Measurements from ENCODE around the gene CFAP46.

DNA sequence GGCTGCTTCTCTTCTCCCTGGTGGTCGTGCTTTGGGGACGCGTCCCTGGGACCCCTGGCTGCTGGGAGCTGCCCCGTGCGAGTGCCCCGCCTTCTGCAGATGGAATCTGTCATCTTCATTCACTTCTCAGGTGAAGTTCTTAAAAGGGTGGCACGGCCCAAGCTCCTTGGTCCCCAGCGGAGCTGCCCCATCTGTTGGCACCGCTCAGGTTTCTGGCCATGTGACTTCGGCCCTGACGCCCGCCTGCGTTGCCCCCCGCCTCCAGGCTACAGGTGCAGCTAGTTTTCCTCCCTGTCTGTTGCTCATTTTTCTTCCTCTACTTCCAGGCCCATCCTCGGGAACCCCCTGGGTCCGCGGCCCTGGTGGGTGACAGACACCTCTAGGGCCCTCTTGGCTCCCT lies 149.6 kb downstream of the CFAP46 start:
- no peak for TF ChIP-seq EP300 (IDR thresholded peaks at IDR 0.05)
- TF ChIP-seq, protein P1, sequence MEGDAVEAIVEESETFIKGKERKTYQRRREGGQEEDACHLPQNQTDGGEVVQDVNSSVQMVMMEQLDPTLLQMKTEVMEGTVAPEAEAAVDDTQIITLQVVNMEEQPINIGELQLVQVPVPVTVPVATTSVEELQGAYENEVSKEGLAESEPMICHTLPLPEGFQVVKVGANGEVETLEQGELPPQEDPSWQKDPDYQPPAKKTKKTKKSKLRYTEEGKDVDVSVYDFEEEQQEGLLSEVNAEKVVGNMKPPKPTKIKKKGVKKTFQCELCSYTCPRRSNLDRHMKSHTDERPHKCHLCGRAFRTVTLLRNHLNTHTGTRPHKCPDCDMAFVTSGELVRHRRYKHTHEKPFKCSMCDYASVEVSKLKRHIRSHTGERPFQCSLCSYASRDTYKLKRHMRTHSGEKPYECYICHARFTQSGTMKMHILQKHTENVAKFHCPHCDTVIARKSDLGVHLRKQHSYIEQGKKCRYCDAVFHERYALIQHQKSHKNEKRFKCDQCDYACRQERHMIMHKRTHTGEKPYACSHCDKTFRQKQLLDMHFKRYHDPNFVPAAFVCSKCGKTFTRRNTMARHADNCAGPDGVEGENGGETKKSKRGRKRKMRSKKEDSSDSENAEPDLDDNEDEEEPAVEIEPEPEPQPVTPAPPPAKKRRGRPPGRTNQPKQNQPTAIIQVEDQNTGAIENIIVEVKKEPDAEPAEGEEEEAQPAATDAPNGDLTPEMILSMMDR (IDR thresholded peaks at IDR 0.05) = no peak
